ENCODE results near the gene DNAJC30. TPM values are rescaled to one million over a fixed set of nuclear protein-coding genes. Genes with fewer than 3 reads are reported as not detected.

DNAJC30 gene
- total and polyA plus RNA-seq, 4 donors = 2.1 to 8.7 (median 4.8) TPM

GRCh38 chr7:73646785-73647724, 36.2 kb downstream of the DNAJC30 start:
- Histone ChIP-seq H3K9me3 (ENCODE audit: control insufficient read depth in 4 of 4, low read length in 3 of 4) (no peaks in the 10 kb centered on the region), H3K27ac (ENCODE audit: low read depth in 1 of 2, low read length in 2 of 2) (peak overlapping the region; percentile 3 to 39), H3K27me3 (ENCODE audit: control insufficient read depth in 4 of 4, insufficient read depth in 4 of 4, low read length in 3 of 4) (no peaks in the 10 kb centered on the region), H3K4me3 (ENCODE audit: low read depth in 1 of 3, low read length in 3 of 3) (peak overlapping the region; percentile 61 to 80 (median 67)), H3K36me3 (ENCODE audit: control insufficient read depth in 4 of 4, insufficient read depth in 3 of 4, low read depth in 1 of 4, low read length in 3 of 4) (no peaks in the 10 kb centered on the region), H3K9ac (ENCODE audit: low read depth in 1 of 2, low read length in 2 of 2) (peak overlapping the region; percentile 18 to 60), H3K4me1 (ENCODE audit: control insufficient read depth in 4 of 4, insufficient read depth in 4 of 4, low read length in 3 of 4) (peaks cover 2 to 30% (median 22%) of the 10 kb centered on the region in 4 donors)
- DNase-seq (ENCODE audit: low spot score) = no peak
- TF ChIP-seq NR2F2 (IDR thresholded peaks at IDR 0.05) = no peak
- no peak for TF ChIP-seq HNF4G (IDR thresholded peaks at IDR 0.05)
- no peak for TF ChIP-seq ZBTB33 (IDR thresholded peaks at IDR 0.05)
- no peak for TF ChIP-seq ATF3 (IDR thresholded peaks at IDR 0.05)
- no peak for TF ChIP-seq GABPA (IDR thresholded peaks at IDR 0.05 in 1 of 2, conservative IDR thresholded peaks at IDR 0.05 in 1 of 2)
- TF ChIP-seq EGR1 (IDR thresholded peaks at IDR 0.05; ENCODE audit: low read depth in 2 of 2) = no peak
- TF ChIP-seq RAD21 (IDR thresholded peaks at IDR 0.05) = no peak
- no peak for TF ChIP-seq MAX (IDR thresholded peaks at IDR 0.05)
- WGBS = 25% methylated on average over 16 of the region's 16 CpGs

GRCh38 chr7:73645643-73646174, 37.5 kb downstream of the DNAJC30 start:
- H3K4me1 ChIP-seq (ENCODE audit: control insufficient read depth in 4 of 4, insufficient read depth in 4 of 4, low read length in 3 of 4) = peaks cover 2 to 30% (median 22%) of the 10 kb centered on the region in 4 donors
- no peak overlapping the region for H3K4me3 ChIP-seq (ENCODE audit: low read depth in 1 of 3, low read length in 3 of 3)
- H3K27me3 ChIP-seq (ENCODE audit: control insufficient read depth in 4 of 4, insufficient read depth in 4 of 4, low read length in 3 of 4) = no peaks in the 10 kb centered on the region
- TF ChIP-seq TAF1 (conservative IDR thresholded peaks at IDR 0.05) (no peak), HNF4A (conservative IDR thresholded peaks at IDR 0.05) (no peak), HNF4G (IDR thresholded peaks at IDR 0.05) (no peak), CTCF (IDR thresholded peaks at IDR 0.05; ENCODE audit: low read depth, low read length, missing input control) (no peak), RXRA (IDR thresholded peaks at IDR 0.05) (no peak), SP1 (IDR thresholded peaks at IDR 0.05) (no peak)
- H3K9ac ChIP-seq (ENCODE audit: low read depth in 1 of 2, low read length in 2 of 2) = no peak overlapping the region
- 40% methylated on average over 4 of the region's 4 CpGs for WGBS
- no peak overlapping the region for H3K27ac ChIP-seq (ENCODE audit: low read depth in 1 of 2, low read length in 2 of 2)
- no peaks in the 10 kb centered on the region for H3K36me3 ChIP-seq (ENCODE audit: control insufficient read depth in 4 of 4, insufficient read depth in 3 of 4, low read depth in 1 of 4, low read length in 3 of 4)
- DNase-seq (ENCODE audit: low spot score) = no peak
- peaks cover 0 to 2% (median 1%) of the 10 kb centered on the region in 4 donors for H3K9me3 ChIP-seq (ENCODE audit: control insufficient read depth in 4 of 4, low read length in 3 of 4)

All from liver (tissue), 9 donors.